HL-60 (cell line): ENCODE results near the gene FBXO30.

Experiments
- DNase-seq, 2 experiments: peaks; one replicate each; pipeline ENCODE4 v3.0.0-alpha.2; 2010 to 2020; ENCODE audit warnings: low read depth in 1 of 2, low spot score in 1 of 2
- H3K27ac ChIP-seq: fragments of 250-450 bp; sonication (Bioruptor Pico); replicated peaks from 2 replicates; pipeline ENCODE4 v1.5.1; 2020; ENCODE audit warnings: mild to moderate bottlenecking, moderate library complexity
- H3K27me3 ChIP-seq: fragments of 250-450 bp; sonication (Bioruptor Pico); 2 replicates; pipeline ENCODE4 v1.5.1; 2021; ENCODE audit warnings: mild to moderate bottlenecking, moderate library complexity; ENCODE audit not compliant: insufficient read depth, poor library complexity, severe bottlenecking
- H3K4me3 ChIP-seq: replicated peaks from 2 replicates; pipeline ENCODE4 v1.5.1; 2011; ENCODE audit warnings: mild to moderate bottlenecking, control low read depth, low read length; ENCODE audit not compliant: insufficient read depth
- GABPA ChIP-seq: IDR thresholded peaks from 2 replicates; pipeline ENCODE4 v1.6.1; 2012; ENCODE audit warnings: low read depth
- POLR2AphosphoS5 ChIP-seq: IDR thresholded peaks from 2 replicates; pipeline ENCODE4 v1.6.1; 2012; ENCODE audit warnings: low read depth
- SPI1 ChIP-seq: IDR thresholded peaks from 2 replicates; pipeline ENCODE4 v1.6.1; 2012; ENCODE audit warnings: low read depth, mild to moderate bottlenecking, borderline replicate concordance
- TF ChIP-seq, protein P1 (sequence below): IDR thresholded peaks from one replicate; pipeline ENCODE4 v1.5.1; 2011; ENCODE audit warnings: low read length, control low read depth, inconsistent platforms; ENCODE audit not compliant: insufficient read depth
- TF ChIP-seq, protein P2 (sequence below): IDR thresholded peaks from 2 replicates; pipeline ENCODE4 v1.6.1; 2012; ENCODE audit warnings: low read depth; ENCODE audit not compliant: insufficient replicate concordance

The FBXO30 gene

DNA sequence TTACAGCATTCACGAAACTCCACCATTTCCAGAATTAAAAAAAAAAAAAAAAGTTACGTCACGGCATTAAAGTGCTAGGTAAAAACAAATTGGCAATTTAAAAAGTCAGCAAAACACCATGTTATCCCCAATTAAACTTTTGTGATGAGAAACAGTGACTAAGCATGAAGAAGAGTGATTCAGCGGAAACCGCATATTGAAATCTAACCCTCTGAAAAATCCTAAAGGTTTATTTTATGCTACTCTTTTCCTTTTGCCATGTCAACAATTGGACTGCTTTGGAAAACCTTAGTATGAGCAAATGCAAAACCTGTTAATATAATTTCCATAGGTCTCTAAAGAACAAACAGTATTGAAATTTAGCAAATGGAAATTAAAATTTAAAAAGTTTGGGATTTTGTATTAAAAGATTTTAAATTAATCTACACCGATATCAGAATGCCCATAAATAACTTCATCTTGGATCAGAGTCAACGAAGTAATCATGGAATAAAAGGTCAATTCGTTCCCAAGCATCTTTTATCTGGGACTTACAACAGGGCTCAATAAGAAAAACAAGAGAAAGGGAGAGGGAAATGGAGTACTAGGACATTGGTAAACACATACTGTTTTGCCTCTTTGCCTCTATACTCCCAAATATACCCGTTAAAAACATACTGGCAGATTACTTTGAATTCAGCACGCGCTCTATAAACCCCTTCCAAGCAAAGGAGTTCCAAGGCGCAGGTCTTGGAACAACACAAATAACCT is 1.1 kb downstream of the FBXO30 start:
- H3K4me3 ChIP-seq, result peak overlapping the region; percentile 75

DNA sequence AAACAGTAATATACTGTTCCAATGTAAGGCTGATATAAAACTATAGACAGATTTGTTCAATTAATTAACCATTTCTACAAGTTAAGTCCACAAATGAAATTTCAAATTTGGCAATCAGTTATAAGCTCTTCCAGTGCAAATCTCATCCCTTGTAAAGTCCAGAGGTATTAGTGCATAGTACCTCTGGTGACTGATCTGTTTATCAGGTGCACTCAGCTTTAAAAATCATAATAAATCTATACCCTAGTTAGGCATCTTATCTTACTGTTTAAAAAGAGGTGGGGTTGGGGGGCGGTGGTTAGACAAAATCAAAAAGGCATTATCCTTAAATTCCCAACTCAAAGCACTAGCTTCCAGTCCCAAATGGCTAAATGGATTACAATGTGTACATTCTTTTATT is 2.9 kb downstream of the FBXO30 start:
- no peak overlapping the region for H3K4me3 ChIP-seq
- DNase-seq, result no peak
- no peaks in the 10 kb centered on the region for H3K27me3 ChIP-seq
- no peak for TF ChIP-seq SPI1
- TF ChIP-seq, protein P1, sequence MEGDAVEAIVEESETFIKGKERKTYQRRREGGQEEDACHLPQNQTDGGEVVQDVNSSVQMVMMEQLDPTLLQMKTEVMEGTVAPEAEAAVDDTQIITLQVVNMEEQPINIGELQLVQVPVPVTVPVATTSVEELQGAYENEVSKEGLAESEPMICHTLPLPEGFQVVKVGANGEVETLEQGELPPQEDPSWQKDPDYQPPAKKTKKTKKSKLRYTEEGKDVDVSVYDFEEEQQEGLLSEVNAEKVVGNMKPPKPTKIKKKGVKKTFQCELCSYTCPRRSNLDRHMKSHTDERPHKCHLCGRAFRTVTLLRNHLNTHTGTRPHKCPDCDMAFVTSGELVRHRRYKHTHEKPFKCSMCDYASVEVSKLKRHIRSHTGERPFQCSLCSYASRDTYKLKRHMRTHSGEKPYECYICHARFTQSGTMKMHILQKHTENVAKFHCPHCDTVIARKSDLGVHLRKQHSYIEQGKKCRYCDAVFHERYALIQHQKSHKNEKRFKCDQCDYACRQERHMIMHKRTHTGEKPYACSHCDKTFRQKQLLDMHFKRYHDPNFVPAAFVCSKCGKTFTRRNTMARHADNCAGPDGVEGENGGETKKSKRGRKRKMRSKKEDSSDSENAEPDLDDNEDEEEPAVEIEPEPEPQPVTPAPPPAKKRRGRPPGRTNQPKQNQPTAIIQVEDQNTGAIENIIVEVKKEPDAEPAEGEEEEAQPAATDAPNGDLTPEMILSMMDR, result no peak
- TF ChIP-seq, protein P2, sequence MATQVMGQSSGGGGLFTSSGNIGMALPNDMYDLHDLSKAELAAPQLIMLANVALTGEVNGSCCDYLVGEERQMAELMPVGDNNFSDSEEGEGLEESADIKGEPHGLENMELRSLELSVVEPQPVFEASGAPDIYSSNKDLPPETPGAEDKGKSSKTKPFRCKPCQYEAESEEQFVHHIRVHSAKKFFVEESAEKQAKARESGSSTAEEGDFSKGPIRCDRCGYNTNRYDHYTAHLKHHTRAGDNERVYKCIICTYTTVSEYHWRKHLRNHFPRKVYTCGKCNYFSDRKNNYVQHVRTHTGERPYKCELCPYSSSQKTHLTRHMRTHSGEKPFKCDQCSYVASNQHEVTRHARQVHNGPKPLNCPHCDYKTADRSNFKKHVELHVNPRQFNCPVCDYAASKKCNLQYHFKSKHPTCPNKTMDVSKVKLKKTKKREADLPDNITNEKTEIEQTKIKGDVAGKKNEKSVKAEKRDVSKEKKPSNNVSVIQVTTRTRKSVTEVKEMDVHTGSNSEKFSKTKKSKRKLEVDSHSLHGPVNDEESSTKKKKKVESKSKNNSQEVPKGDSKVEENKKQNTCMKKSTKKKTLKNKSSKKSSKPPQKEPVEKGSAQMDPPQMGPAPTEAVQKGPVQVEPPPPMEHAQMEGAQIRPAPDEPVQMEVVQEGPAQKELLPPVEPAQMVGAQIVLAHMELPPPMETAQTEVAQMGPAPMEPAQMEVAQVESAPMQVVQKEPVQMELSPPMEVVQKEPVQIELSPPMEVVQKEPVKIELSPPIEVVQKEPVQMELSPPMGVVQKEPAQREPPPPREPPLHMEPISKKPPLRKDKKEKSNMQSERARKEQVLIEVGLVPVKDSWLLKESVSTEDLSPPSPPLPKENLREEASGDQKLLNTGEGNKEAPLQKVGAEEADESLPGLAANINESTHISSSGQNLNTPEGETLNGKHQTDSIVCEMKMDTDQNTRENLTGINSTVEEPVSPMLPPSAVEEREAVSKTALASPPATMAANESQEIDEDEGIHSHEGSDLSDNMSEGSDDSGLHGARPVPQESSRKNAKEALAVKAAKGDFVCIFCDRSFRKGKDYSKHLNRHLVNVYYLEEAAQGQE, result no peak
- H3K27ac ChIP-seq, result no peak overlapping the region

More for the DNA sequence above, 1.1 kb downstream of the FBXO30 start:
- Histone ChIP-seq H3K27me3 (no peaks in the 10 kb centered on the region), H3K27ac (peak overlapping the region; percentile 65)
- TF ChIP-seq POLR2AphosphoS5 (no peak), SPI1 (peak; percentile 22; the same call in 1 of the 2 replicates), GABPA (peak; percentile 28; the same call in 1 of the 2 replicates)
- TF ChIP-seq, protein P2, result no peak
- TF ChIP-seq, protein P1, result no peak
- peak in 1 of 2 experiments; percentile 23 for DNase-seq

DNA sequence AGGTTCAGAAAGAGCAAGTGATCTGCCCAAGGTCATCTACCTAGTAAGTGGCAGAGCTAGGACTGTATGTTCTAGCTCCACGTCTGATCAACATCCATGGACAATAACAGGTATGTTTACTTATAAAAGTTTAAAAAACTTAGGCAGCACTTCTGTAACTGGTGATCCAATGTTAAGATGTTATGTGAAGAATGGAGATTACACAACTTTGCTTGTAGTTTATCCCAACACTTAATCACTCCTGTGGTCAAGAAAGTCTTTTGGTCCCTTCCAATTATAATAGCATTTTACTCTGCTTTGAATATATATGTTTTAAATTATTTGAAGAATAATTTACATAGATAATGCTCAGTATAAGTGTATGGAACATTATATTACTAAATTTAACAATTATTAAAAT is 4.8 kb downstream of the FBXO30 start:
- TF ChIP-seq GABPA, result no peak
- no peak for TF ChIP-seq SPI1
- no peak for TF ChIP-seq POLR2AphosphoS5
- TF ChIP-seq, protein P1, result no peak
- TF ChIP-seq, protein P2, result no peak
- DNase-seq, result no peak
- Histone ChIP-seq H3K27me3 (no peaks in the 10 kb centered on the region), H3K27ac (no peak overlapping the region), H3K4me3 (no peak overlapping the region)
